T1000 (cell line): ENCODE measurements around the gene PAIP1.
"Not testable (repeated sequence)": the region's sequence is repeated elsewhere in the genome, so short reads cannot be mapped to it uniquely, and the experiment has no call there.

Source experiments
- DNase-seq: peaks from one replicate; lab custom pipeline; 2025; ENCODE audit warnings: mixed read lengths; lab: John Stamatoyannopoulos, UW

PAIP1 gene

GRCh38 chr5:43556857-43557542, at the start of gene PAIP1:
TSS of gene PAIP1 (minus strand) at chr5:43557077. CDS start at chr5:43556846, 231 bp downstream.
- DNase-seq = peak; percentile 90

GRCh38 chr5:43606351-43606750, 49.5 kb upstream of the PAIP1 start:
- DNase-seq = no peak

GRCh38 chr5:43604699-43605098, 47.8 kb upstream of the PAIP1 start:
- DNase-seq = no peak

GRCh38 chr5:43603344-43604217, 46.7 kb upstream of the PAIP1 start:
- peak; percentile 34 for DNase-seq

GRCh38 chr5:43602461-43603343, 45.8 kb upstream of the PAIP1 start, which contains the start of gene NNT:
TSS of gene NNT (plus strand) at chr5:43603180. CDS start at chr5:43609196, 6,016 bp downstream.
- peak; percentile 16 for DNase-seq

- no peak for DNase-seq
Observed at GRCh38 chr5:43601454-43602260, 44.8 kb upstream of the PAIP1 start.

GRCh38 chr5:43598927-43599326, 42.0 kb upstream of the PAIP1 start:
- DNase-seq = not testable (repeated sequence)

- no peak for DNase-seq
Observed at GRCh38 chr5:43592363-43592762, 35.5 kb upstream of the PAIP1 start.

- DNase-seq = no peak
Observed at GRCh38 chr5:43590700-43591099, 33.8 kb upstream of the PAIP1 start.

GRCh38 chr5:43589310-43589709, 32.4 kb upstream of the PAIP1 start:
- DNase-seq = no peak

- DNase-seq = no peak
Observed at GRCh38 chr5:43588842-43589241, 32.0 kb upstream of the PAIP1 start.

GRCh38 chr5:43584166-43584699, 27.4 kb upstream of the PAIP1 start:
- no peak for DNase-seq

GRCh38 chr5:43583724-43584123, 26.8 kb upstream of the PAIP1 start:
- no peak for DNase-seq

GRCh38 chr5:43582082-43583005, 25.5 kb upstream of the PAIP1 start:
- no peak for DNase-seq

- DNase-seq = no peak
Observed at GRCh38 chr5:43581398-43581797, 24.5 kb upstream of the PAIP1 start.

GRCh38 chr5:43580402-43581210, 23.7 kb upstream of the PAIP1 start:
- not testable (repeated sequence) for DNase-seq

GRCh38 chr5:43573058-43573457, 16.2 kb upstream of the PAIP1 start:
- DNase-seq = no peak

- no peak for DNase-seq
Observed at GRCh38 chr5:43572357-43572756, 15.5 kb upstream of the PAIP1 start.

GRCh38 chr5:43571237-43571636, 14.4 kb upstream of the PAIP1 start:
- no peak for DNase-seq
